IMR-90 (cell line): ENCODE data around the gene JMJD7.

Experiments
- CTCF ChIP-seq: conservative IDR thresholded peaks from 2 replicates; pipeline ENCODE4 v1.5.1; 2012; ENCODE audit warnings: mild to moderate bottlenecking, low read depth, low read length, improper control_type of control experiment
- POLR2A ChIP-seq: IDR thresholded peaks from 2 replicates; pipeline ENCODE4 v1.6.1; 2012; ENCODE audit warnings: mild to moderate bottlenecking, low read depth, low read length
- USF2 ChIP-seq: fragments of 150-350 bp; IDR thresholded peaks from 2 replicates; pipeline ENCODE4 v1.6.1; 2017; ENCODE audit warnings: mild to moderate bottlenecking, antibody characterized with exemption, low read length, low read depth

- TF ChIP-seq CTCF (no peak), USF2 (no peak), POLR2A (no peak)
Measured at GRCh38 chr15:41798607-41799487, 29.0 kb upstream of the JMJD7 start.
